Hepatocyte (in vitro differentiated cells): ENCODE measurements around the gene CYP1B1. TPM values are rescaled to one million over a fixed set of nuclear protein-coding genes. Genes with fewer than 3 reads are reported as not detected.
"Not testable (repeated sequence)": the region's sequence is repeated elsewhere in the genome, so short reads cannot be mapped to it uniquely, and the experiment has no call there.

Source experiments
- DNase-seq: peaks from one replicate; pipeline ENCODE4 v3.0.0-alpha.2; 2016; ENCODE audit warnings: low spot score
- H2AFZ ChIP-seq: fragments of 200-600 bp; sonication (generic); 2 replicates; pipeline ENCODE4 v1.6.0; 2016; ENCODE audit warnings: antibody characterized with exemption, mild to moderate bottlenecking
- H3K27ac ChIP-seq: fragments of 200-600 bp; sonication (generic); 2 replicates; pipeline ENCODE4 v1.5.1; 2016; ENCODE audit warnings: mild to moderate bottlenecking
- H3K27me3 ChIP-seq: fragments of 200-600 bp; sonication (generic); 2 replicates; pipeline ENCODE4 v1.6.1; 2016
- H3K36me3 ChIP-seq: fragments of 200-600 bp; sonication (generic); replicated peaks from 2 replicates; pipeline ENCODE4 v1.5.1; 2016; ENCODE audit warnings: low read depth; ENCODE audit not compliant: insufficient read depth
- H3K4me1 ChIP-seq: fragments of 200-600 bp; sonication (generic); 2 replicates; pipeline ENCODE4 v1.5.1; 2016; ENCODE audit warnings: mild to moderate bottlenecking, moderate library complexity; ENCODE audit not compliant: insufficient read depth
- H3K4me2 ChIP-seq: fragments of 200-600 bp; sonication (generic); 2 replicates; pipeline ENCODE4 v1.6.0; 2016
- H3K4me3 ChIP-seq: fragments of 200-600 bp; sonication (generic); 2 replicates; pipeline ENCODE4 v1.5.1; 2016; ENCODE audit warnings: mild to moderate bottlenecking
- H3K79me2 ChIP-seq: fragments of 200-600 bp; sonication (generic); 2 replicates; pipeline ENCODE4 v1.6.0; 2017; ENCODE audit warnings: mild to moderate bottlenecking
- H3K9me2 ChIP-seq: fragments of 200-600 bp; sonication (generic); replicated peaks from 2 replicates; pipeline ENCODE4 v1.6.0; 2017; ENCODE audit warnings: mild to moderate bottlenecking; ENCODE audit not compliant: insufficient read depth
- H3K9me3 ChIP-seq: fragments of 200-600 bp; sonication (generic); 2 replicates; pipeline ENCODE4 v1.5.1; 2016; ENCODE audit warnings: low read depth, mild to moderate bottlenecking
- H4K20me1 ChIP-seq: fragments of 200-600 bp; sonication (generic); 2 replicates; pipeline ENCODE4 v1.6.0; 2016; ENCODE audit warnings: mild to moderate bottlenecking; ENCODE audit not compliant: insufficient read depth, poor library complexity, severe bottlenecking
- EZH2 ChIP-seq: fragments of 200-600 bp; sonication (generic); IDR thresholded peaks from 2 replicates; pipeline ENCODE4 v1.6.1; 2016; ENCODE audit warnings: antibody characterized with exemption, mild to moderate bottlenecking, borderline replicate concordance
- EZH2phosphoT487 ChIP-seq: fragments of 200-600 bp; sonication (generic); IDR thresholded peaks from one replicate; pipeline ENCODE4 v1.6.1; 2018; ENCODE audit warnings: antibody characterized with exemption, mild to moderate bottlenecking, low read depth, moderate library complexity; ENCODE audit not compliant: unreplicated experiment, severe bottlenecking
- WGBS: methylation state at CpG from one replicate; pipeline ENCODE4 v1.1.6; 2016; ENCODE audit warnings: low lambda C conversion rate; ENCODE audit errors: missing lambda C conversion rate; 5-methylcytosine and 5-hydroxymethylcytosine counted together
- polyA plus RNA-seq: library from polyadenylated mRNA; unstranded; fragments of >200 nt; fragmentation: Nextera tagmentation; extraction: Ambion mirVana; gene quantifications from 2 replicates; pipeline ENCODE4 v1.2.1, GENCODE V29; 2016
- total RNA-seq: library from RNA; depleted of rRNA; stranded (reverse); fragments of >200 nt; gene quantifications from 2 replicates; pipeline ENCODE4 v1.2.3, GENCODE V29; 2014
- TF ChIP-seq, protein P1 (sequence below): fragments of 200-600 bp; sonication (generic); IDR thresholded peaks from 2 replicates; pipeline ENCODE4 v1.5.1; 2016; ENCODE audit warnings: antibody characterized with exemption, mild to moderate bottlenecking; ENCODE audit not compliant: poor library complexity

CYP1B1 gene
- total and polyA plus RNA-seq, 2 experiments from 2014 or later, result 23.2 to 38.5 TPM

- no peak overlapping the region for H3K4me3 ChIP-seq
- H3K27me3 ChIP-seq, result no peaks in the 10 kb centered on the region
- H3K4me2 ChIP-seq, result no peak overlapping the region
- no peak overlapping the region for H2AFZ ChIP-seq
- H4K20me1 ChIP-seq, result no peaks in the 10 kb centered on the region
- 94% methylated on average over 3 of the region's 3 CpGs for WGBS
- H3K9me2 ChIP-seq, result no peaks in the 10 kb centered on the region
- H3K9me3 ChIP-seq, result no peaks in the 10 kb centered on the region
- H3K27ac ChIP-seq, result peak overlapping the region; percentile 9
- no peak for DNase-seq
- H3K4me1 ChIP-seq, result peaks cover 16% of the 10 kb centered on the region
- TF ChIP-seq, protein P1, sequence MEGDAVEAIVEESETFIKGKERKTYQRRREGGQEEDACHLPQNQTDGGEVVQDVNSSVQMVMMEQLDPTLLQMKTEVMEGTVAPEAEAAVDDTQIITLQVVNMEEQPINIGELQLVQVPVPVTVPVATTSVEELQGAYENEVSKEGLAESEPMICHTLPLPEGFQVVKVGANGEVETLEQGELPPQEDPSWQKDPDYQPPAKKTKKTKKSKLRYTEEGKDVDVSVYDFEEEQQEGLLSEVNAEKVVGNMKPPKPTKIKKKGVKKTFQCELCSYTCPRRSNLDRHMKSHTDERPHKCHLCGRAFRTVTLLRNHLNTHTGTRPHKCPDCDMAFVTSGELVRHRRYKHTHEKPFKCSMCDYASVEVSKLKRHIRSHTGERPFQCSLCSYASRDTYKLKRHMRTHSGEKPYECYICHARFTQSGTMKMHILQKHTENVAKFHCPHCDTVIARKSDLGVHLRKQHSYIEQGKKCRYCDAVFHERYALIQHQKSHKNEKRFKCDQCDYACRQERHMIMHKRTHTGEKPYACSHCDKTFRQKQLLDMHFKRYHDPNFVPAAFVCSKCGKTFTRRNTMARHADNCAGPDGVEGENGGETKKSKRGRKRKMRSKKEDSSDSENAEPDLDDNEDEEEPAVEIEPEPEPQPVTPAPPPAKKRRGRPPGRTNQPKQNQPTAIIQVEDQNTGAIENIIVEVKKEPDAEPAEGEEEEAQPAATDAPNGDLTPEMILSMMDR, result no peak
- TF ChIP-seq EZH2phosphoT487 (no peak), EZH2 (no peak)
- H3K36me3 ChIP-seq, result no peaks in the 10 kb centered on the region
- no peaks in the 10 kb centered on the region for H3K79me2 ChIP-seq
Measured at GRCh38 chr2:38113051-38113450, 37.1 kb upstream of the CYP1B1 start.

GRCh38 chr2:38111350-38111749 is 35.4 kb upstream of the CYP1B1 start:
- not testable (repeated sequence) for H3K9me2 ChIP-seq, H3K4me3 ChIP-seq, H3K4me2 ChIP-seq, H3K79me2 ChIP-seq, H3K27ac ChIP-seq, H3K27me3 ChIP-seq, H3K36me3 ChIP-seq, DNase-seq, H2AFZ ChIP-seq, H3K9me3 ChIP-seq, H4K20me1 ChIP-seq
- peaks cover 31% of the 10 kb centered on the region for H3K4me1 ChIP-seq
- WGBS, result 96% methylated on average over 4 of the region's 4 CpGs

DNA sequence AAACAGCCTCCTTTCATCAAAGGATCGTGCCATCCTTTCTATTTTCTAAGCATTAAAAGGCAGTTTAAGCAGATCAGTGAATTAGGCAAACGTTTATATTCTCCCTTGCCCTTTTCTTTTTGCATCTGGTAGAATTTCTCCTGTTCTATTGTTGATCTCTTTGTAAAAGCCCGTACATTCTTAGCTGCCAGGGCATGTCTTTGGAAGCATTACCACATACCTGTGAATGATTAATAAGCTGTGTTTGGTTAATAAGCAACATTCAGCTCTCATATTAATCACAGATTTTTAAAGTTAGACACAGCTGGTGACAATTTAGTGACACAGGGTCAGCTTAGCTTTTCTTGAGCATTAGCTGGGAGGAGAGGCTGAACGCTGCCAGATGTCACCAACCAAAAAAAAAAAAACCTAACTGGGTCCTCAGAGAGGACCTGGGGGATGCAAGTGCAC is 33.8 kb upstream of the CYP1B1 start:
- H3K27ac ChIP-seq, result peak overlapping the region; percentile 69
- WGBS, result 19% methylated on average over 4 of the region's 4 CpGs
- no peaks in the 10 kb centered on the region for H3K9me3 ChIP-seq
- H3K27me3 ChIP-seq, result no peaks in the 10 kb centered on the region
- TF ChIP-seq, protein P1, result no peak
- TF ChIP-seq EZH2phosphoT487, result no peak
- no peak for TF ChIP-seq EZH2
- H2AFZ ChIP-seq, result peak overlapping the region; percentile 38
- no peaks in the 10 kb centered on the region for H4K20me1 ChIP-seq
- H3K9me2 ChIP-seq, result no peaks in the 10 kb centered on the region
- peaks cover 35% of the 10 kb centered on the region for H3K4me1 ChIP-seq
- peak; percentile 45 for DNase-seq
- H3K79me2 ChIP-seq, result no peaks in the 10 kb centered on the region
- peak overlapping the region; percentile 45 for H3K4me2 ChIP-seq
- H3K36me3 ChIP-seq, result no peaks in the 10 kb centered on the region
- H3K4me3 ChIP-seq, result no peak overlapping the region

GRCh38 chr2:38108907-38109731 is 33.2 kb upstream of the CYP1B1 start:
- Histone ChIP-seq H4K20me1 (no peaks in the 10 kb centered on the region), H3K9me3 (no peaks in the 10 kb centered on the region), H3K4me2 (peak overlapping the region; percentile 45), H3K9me2 (no peaks in the 10 kb centered on the region), H3K36me3 (no peaks in the 10 kb centered on the region), H2AFZ (peak overlapping the region; percentile 38), H3K79me2 (no peaks in the 10 kb centered on the region), H3K4me3 (no peak overlapping the region), H3K27me3 (no peaks in the 10 kb centered on the region), H3K27ac (peak overlapping the region; percentile 69), H3K4me1 (peaks cover 35% of the 10 kb centered on the region)
- no peak for DNase-seq
- WGBS, result 78% methylated on average over 11 of the region's 11 CpGs
- TF ChIP-seq, protein P1, result no peak
- no peak for TF ChIP-seq EZH2phosphoT487
- no peak for TF ChIP-seq EZH2
